DOHH2 (cell line): ENCODE data around the gene KRTAP4-12.

ENCODE experiments used
- EZH2phosphoT487 ChIP-seq: fragments of 200-600 bp; sonication (generic); IDR thresholded peaks from 2 replicates; pipeline ENCODE4 v1.6.1; 2017; ENCODE audit warnings: borderline replicate concordance, mild to moderate bottlenecking, antibody characterized with exemption, low read length, moderate library complexity, mixed read lengths
- TF ChIP-seq, protein P1 (sequence below): fragments of 200-600 bp; sonication (generic); IDR thresholded peaks from one replicate; pipeline ENCODE4 v1.5.1; 2014; ENCODE audit warnings: antibody characterized with exemption, mild to moderate bottlenecking, low read depth, low read length; ENCODE audit not compliant: poor library complexity, severe bottlenecking

- TF ChIP-seq, protein P1, sequence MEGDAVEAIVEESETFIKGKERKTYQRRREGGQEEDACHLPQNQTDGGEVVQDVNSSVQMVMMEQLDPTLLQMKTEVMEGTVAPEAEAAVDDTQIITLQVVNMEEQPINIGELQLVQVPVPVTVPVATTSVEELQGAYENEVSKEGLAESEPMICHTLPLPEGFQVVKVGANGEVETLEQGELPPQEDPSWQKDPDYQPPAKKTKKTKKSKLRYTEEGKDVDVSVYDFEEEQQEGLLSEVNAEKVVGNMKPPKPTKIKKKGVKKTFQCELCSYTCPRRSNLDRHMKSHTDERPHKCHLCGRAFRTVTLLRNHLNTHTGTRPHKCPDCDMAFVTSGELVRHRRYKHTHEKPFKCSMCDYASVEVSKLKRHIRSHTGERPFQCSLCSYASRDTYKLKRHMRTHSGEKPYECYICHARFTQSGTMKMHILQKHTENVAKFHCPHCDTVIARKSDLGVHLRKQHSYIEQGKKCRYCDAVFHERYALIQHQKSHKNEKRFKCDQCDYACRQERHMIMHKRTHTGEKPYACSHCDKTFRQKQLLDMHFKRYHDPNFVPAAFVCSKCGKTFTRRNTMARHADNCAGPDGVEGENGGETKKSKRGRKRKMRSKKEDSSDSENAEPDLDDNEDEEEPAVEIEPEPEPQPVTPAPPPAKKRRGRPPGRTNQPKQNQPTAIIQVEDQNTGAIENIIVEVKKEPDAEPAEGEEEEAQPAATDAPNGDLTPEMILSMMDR, result no peak
- TF ChIP-seq EZH2phosphoT487, result no peak
Observed at GRCh38 chr17:41145261-41145660, 21.3 kb upstream of the KRTAP4-12 start.
